AG04450 (cell line): ENCODE results near the gene LGALS7. TPM values are rescaled to one million over a fixed set of nuclear protein-coding genes. Genes with fewer than 3 reads are reported as not detected.
"Not testable (repeated sequence)": the region's sequence is repeated elsewhere in the genome, so short reads cannot be mapped to it uniquely, and the experiment has no call there.

ENCODE experiments used
- CTCF ChIA-PET: fragments of 300-600, 350-600 bp; formaldehyde crosslinking; extraction: SDS; loops from one replicate; lab custom pipeline; 2022; ENCODE audit warnings: antibody characterized with exemption, inconsistent platforms; lab: Charles Lee
- POLR2A ChIA-PET: fragments of 350-600 bp; formaldehyde crosslinking; extraction: SDS; loops from one replicate; lab custom pipeline; 2021; ENCODE audit warnings: antibody characterized with exemption, inconsistent platforms; lab: Yijun Ruan, JAX
- DNase-seq: peaks from one replicate; pipeline ENCODE4 v3.0.0-alpha.2; 2011; ENCODE audit warnings: low read depth, low spot score
- H3K27ac ChIP-seq: one replicate; pipeline ENCODE4 v1.5.1; 2012; ENCODE audit warnings: low read depth, low read length, control low read depth
- H3K27me3 ChIP-seq: one replicate; pipeline ENCODE4 v1.6.0; 2012; ENCODE audit warnings: low read length; ENCODE audit not compliant: control insufficient read depth, insufficient read depth
- H3K4me3 ChIP-seq: 2 replicates; pipeline ENCODE4 v1.5.1; 2011; ENCODE audit warnings: mild to moderate bottlenecking, low read depth, low read length, control low read depth
- H3K9me3 ChIP-seq: 2 replicates; pipeline ENCODE4 v1.5.1; 2012; ENCODE audit warnings: low read length; ENCODE audit not compliant: control insufficient read depth, insufficient read depth
- polyA plus RNA-seq: library from polyadenylated mRNA; depleted of rRNA; stranded (reverse); fragments of >200 nt; gene quantifications from 2 replicates; pipeline ENCODE4 v1.2.3, GENCODE V29; 2011
- TF ChIP-seq, protein P1 (sequence below): IDR thresholded peaks from 2 replicates; pipeline ENCODE4 v1.5.1; 2011; ENCODE audit warnings: low read depth, low read length, control low read depth, inconsistent platforms

Gene LGALS7
- polyA plus RNA-seq, 1 experiment = not detected

DNA sequence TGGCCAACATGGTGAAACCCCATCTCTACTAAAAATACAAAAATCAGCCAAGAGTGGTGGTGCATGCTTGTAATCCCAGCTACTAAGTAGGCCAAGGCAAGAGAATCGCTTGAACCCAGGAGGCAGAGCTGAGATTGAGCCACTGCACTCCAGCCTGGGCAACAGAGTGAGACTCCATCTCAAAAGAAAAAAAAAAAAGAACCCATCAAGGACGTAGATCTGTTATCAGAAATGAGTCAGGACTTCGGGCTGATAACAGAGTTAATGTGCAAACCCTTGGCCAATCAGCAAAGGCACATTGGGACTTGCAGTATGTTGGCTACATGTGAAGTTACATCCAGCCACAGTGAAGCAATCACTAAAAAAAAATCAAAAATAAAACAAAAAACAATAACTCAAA is 10.9 kb upstream of the LGALS7 start:
- TF ChIP-seq, protein P1, sequence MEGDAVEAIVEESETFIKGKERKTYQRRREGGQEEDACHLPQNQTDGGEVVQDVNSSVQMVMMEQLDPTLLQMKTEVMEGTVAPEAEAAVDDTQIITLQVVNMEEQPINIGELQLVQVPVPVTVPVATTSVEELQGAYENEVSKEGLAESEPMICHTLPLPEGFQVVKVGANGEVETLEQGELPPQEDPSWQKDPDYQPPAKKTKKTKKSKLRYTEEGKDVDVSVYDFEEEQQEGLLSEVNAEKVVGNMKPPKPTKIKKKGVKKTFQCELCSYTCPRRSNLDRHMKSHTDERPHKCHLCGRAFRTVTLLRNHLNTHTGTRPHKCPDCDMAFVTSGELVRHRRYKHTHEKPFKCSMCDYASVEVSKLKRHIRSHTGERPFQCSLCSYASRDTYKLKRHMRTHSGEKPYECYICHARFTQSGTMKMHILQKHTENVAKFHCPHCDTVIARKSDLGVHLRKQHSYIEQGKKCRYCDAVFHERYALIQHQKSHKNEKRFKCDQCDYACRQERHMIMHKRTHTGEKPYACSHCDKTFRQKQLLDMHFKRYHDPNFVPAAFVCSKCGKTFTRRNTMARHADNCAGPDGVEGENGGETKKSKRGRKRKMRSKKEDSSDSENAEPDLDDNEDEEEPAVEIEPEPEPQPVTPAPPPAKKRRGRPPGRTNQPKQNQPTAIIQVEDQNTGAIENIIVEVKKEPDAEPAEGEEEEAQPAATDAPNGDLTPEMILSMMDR = no peak
- Histone ChIP-seq H3K27ac (no peak overlapping the region), H3K4me3 (no peak overlapping the region), H3K27me3 (peaks cover 17% of the 10 kb centered on the region), H3K9me3 (no peaks in the 10 kb centered on the region)
- POLR2A ChIA-PET = interaction anchor here (0.6 kb wide), 1 partner anchor 78 kb away, joined by 4 read pairs; no protein-coding TSS in a partner anchor
- CTCF ChIA-PET = interaction anchor here (0.6 to 1.3 kb wide), 2 partner anchors 14 to 558 kb away, joined by 3 read pairs; partner anchors contain the start of gene SAMD4B
- DNase-seq = no peak

DNA sequence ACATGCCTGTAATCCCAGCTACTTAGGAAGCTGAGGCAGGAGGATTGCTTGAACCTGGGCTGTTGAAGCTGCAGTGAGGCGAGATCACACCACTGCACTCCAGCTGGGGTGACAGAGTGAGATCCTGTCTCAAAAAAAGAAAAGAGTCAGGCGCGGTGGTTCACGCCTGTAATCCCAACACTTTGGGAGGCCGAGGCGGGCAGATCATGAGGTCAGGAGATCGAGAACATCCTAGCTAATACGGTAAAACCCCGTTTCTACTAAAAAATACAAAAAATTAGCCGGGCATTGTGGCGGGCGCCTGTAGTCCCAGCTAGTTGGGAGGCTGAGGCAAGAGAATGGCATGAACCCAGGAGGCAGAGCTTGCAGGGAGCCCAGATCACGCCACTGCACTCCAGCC is 8.9 kb upstream of the LGALS7 start:
- CTCF ChIA-PET, H3K27ac ChIP-seq, H3K9me3 ChIP-seq, H3K4me3 ChIP-seq, DNase-seq, POLR2A ChIA-PET: not testable (repeated sequence)
- H3K27me3 ChIP-seq = peaks cover 22% of the 10 kb centered on the region

DNA sequence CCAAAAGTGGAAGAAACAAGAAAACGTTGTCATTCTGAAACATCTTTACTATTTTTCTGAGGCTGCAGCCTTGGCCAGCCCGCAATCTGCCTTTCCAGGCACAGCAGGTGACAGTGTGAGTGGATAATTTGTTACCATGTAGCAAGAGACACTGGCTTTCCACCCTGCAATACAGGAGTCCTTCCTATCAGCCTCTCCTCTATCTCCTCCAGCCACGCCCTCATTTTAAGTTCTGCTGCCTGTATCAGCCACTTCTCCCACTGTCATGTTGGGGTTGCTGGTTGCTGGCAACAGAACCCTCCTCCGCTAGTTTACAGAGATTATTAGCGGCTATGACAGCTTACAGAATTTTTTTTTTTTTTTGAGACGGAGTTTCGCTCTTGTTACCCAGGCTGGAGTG is 7.7 kb upstream of the LGALS7 start:
- no peak for DNase-seq
- H3K27ac ChIP-seq = no peak overlapping the region
- ChIA-PET POLR2A (no interaction called here), CTCF (no interaction called here)
- TF ChIP-seq, protein P1 = no peak
- H3K9me3 ChIP-seq = no peaks in the 10 kb centered on the region
- H3K4me3 ChIP-seq = no peak overlapping the region
- peaks cover 22% of the 10 kb centered on the region for H3K27me3 ChIP-seq

DNA sequence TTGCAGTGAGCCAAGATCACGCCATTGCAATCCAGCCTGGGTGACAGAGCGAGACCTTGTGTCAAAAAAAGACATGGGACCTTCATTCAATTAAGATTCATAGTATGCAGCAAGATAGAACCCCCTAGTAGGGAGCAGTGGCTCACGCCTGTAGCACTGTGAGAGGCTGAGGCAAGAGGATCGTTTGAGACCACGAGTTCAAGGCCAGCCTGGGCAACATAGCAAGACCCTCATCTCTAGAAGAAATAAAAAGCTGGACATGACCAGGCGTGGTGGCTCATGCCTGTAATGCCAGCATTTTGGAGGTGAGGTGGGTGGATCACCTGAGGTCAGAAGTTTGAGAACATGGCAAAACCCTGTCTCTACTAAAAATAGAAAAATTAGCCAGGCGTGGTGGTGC is 7.1 kb upstream of the LGALS7 start:
- no peak overlapping the region for H3K4me3 ChIP-seq
- H3K27me3 ChIP-seq = peaks cover 22% of the 10 kb centered on the region
- H3K27ac ChIP-seq = no peak overlapping the region
- ChIA-PET CTCF (no interaction called here), POLR2A (no interaction called here)
- DNase-seq = no peak
- no peaks in the 10 kb centered on the region for H3K9me3 ChIP-seq
- TF ChIP-seq, protein P1 = no peak

DNA sequence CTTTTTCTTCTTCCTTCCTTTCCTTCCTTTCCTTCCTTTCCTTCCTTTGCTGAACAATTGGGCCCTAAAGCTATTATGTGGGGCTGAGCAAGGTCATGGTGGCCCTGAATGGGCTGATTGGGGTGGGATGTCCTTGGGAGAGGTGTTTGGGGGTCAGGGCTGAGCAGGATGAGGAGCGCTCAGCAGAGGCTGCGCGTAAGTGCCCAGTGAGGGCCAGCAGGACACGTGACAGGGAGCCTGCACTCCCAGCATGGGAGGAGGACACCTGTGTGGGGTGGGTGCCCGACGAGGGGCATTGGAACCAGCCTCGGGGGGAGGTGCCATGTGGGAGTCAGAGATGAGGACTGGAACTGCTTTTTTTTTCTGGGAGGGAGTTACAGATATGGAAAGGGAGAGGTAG is 5.4 kb upstream of the LGALS7 start:
- POLR2A ChIA-PET = no interaction called here
- CTCF ChIA-PET = no interaction called here
- no peak overlapping the region for H3K27ac ChIP-seq
- no peaks in the 10 kb centered on the region for H3K9me3 ChIP-seq
- DNase-seq = no peak
- TF ChIP-seq, protein P1 = no peak
- H3K27me3 ChIP-seq = peaks cover 22% of the 10 kb centered on the region
- H3K4me3 ChIP-seq = no peak overlapping the region
